GM12864 (cell line): ENCODE measurements around the gene ANTXR1.

Experiments
- DNase-seq: peaks from one replicate; pipeline ENCODE4 v3.0.0-alpha.2; 2011; ENCODE audit warnings: low read depth
- H3K4me3 ChIP-seq: 2 replicates; pipeline ENCODE4 v1.5.1; 2011; ENCODE audit warnings: mild to moderate bottlenecking, low read depth, low read length, control low read depth
- CTCF ChIP-seq: IDR thresholded peaks from 2 replicates; pipeline ENCODE4 v1.5.1; 2011; ENCODE audit warnings: low read depth, mild to moderate bottlenecking, moderate library complexity, low read length, control low read depth, inconsistent platforms; ENCODE audit errors: missing control alignments

The ANTXR1 gene

DNA sequence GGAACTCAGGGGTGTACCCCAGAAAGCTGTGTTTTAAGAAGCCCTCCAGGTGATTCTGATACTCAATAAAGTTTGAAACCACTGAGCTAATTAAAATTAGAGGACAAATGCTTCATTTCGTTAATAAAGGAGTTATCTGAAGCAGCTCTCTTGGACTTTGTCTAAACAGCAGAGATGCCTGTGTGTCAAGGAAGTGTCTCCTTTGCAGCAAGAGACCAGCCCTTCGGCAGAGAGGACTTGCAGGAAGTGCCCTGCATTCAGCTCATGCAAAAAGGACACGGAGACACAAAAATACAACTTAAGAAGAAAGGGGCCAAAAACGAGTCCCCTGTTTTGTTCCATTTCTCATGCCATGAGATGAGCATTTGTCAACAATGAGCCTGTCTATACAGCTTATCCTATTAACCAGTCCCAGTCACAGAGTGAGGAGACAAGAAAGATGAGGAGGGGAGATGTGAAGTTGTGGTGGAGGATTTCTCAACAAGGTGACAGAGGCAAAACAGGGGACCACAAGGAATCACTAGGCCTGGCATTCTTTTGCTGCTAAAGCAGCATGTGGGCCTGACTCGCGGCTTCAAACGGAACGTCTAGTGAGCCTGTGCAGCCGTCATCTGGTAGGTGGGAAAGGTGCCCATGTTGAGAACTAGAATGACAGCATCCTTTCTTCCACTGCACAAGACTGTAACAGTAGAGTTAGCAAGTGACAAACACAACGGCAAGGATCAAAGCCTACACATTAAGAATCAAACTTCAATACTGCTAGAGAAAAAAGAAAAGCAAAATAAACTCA, 152.3 kb downstream of the ANTXR1 start:
- no peak for TF ChIP-seq CTCF
- DNase-seq: no peak
- H3K4me3 ChIP-seq: no peak overlapping the region

GRCh38 chr2:69166465-69166811, 153.5 kb downstream of the ANTXR1 start:
- no peak for TF ChIP-seq CTCF
- DNase-seq: no peak
- H3K4me3 ChIP-seq: no peak overlapping the region

DNA sequence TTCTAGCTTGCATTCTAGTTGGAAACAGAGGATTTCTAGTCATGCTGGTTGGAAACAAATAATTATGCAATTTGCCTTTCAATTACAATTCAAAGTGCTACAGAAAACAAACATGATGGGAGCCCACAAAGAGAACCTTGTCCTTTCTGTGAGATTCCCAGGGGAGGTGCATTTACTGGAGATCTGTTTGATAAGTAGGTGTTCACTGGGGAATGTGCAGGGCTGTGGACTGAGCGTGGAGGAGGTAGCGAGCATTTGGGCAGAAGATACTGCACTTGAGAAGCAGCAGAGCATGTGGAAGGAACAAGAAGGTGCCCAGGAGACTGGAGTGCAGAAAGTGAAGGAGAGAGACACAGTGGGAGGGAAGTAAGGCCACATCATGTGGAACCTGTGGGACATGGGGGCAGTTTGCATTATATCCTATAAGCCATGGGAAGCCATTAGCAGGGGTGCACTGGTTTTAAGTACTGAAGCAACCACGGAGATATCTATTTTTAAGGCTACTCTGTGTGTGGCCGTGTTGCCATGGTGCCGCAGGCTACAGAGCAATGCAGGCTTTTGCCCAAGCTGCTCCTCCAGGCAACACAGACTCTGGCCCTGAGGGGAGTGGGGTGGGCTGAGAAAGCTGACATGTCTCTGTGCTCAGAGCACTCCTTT, 154.0 kb downstream of the ANTXR1 start:
- no peak for TF ChIP-seq CTCF
- no peak overlapping the region for H3K4me3 ChIP-seq
- DNase-seq: no peak

GRCh38 chr2:69167469-69167822, 154.5 kb downstream of the ANTXR1 start:
- DNase-seq: no peak
- no peak for TF ChIP-seq CTCF

GRCh38 chr2:69168144-69168813, 155.3 kb downstream of the ANTXR1 start:
- no peak overlapping the region for H3K4me3 ChIP-seq
- no peak for TF ChIP-seq CTCF
- no peak for DNase-seq

More at GRCh38 chr2:69167469-69167822, 154.5 kb downstream of the ANTXR1 start:
- no peak overlapping the region for H3K4me3 ChIP-seq

GRCh38 chr2:69168950-69169654, 156.1 kb downstream of the ANTXR1 start:
- DNase-seq: no peak
- no peak for TF ChIP-seq CTCF
- H3K4me3 ChIP-seq: no peak overlapping the region
